CD8-positive, alpha-beta memory T cell (primary cell): Measurements from ENCODE around the gene MRPS26. TPM values are rescaled to one million over a fixed set of nuclear protein-coding genes. Genes with fewer than 3 reads are reported as not detected.

Experiments used
- CTCF ChIA-PET: fragments of 350-600 bp; sonication (Branson Sonifier 250); formaldehyde crosslinking; loops from one replicate; lab custom pipeline; 2021; ENCODE audit warnings: antibody characterized with exemption; lab: Charles Lee
- POLR2A ChIA-PET: fragments of 350-600 bp; sonication (Branson Sonifier 250); formaldehyde crosslinking; loops from one replicate; lab custom pipeline; 2021; ENCODE audit warnings: antibody characterized with exemption; lab: Charles Lee
- DNase-seq, 5 donors: peaks; one replicate each; pipeline versions ENCODE4 v3.0.0 to v3.0.0-alpha.2; 2020 to 2022; ENCODE audit warnings: mixed read lengths in 1 of 5
- H3K27ac ChIP-seq: one replicate; pipeline ENCODE4 v1.7.0; 2013; ENCODE audit warnings: low read depth, mild to moderate bottlenecking, low read length, moderate library complexity
- H3K27me3 ChIP-seq: 2 replicates; pipeline ENCODE4 v1.7.0; 2013; ENCODE audit warnings: low read length, mild to moderate bottlenecking; ENCODE audit not compliant: insufficient read depth, poor library complexity, severe bottlenecking
- H3K36me3 ChIP-seq: 2 replicates; pipeline ENCODE4 v1.7.0; 2013; ENCODE audit warnings: mild to moderate bottlenecking, low read length, moderate library complexity; ENCODE audit not compliant: insufficient read depth
- H3K4me1 ChIP-seq: 2 replicates; pipeline ENCODE4 v1.7.0; 2013; ENCODE audit warnings: mild to moderate bottlenecking, low read length, moderate library complexity; ENCODE audit not compliant: insufficient read depth
- H3K4me3 ChIP-seq: 2 replicates; pipeline ENCODE4 v1.7.0; 2013; ENCODE audit warnings: mild to moderate bottlenecking, low read length
- H3K9me3 ChIP-seq: 2 replicates; pipeline ENCODE4 v1.7.0; 2013; ENCODE audit warnings: mild to moderate bottlenecking, low read length
- H3K27ac Mint-ChIP-seq, 8 donors: one replicate each; pipeline ENCODE4 v1.8.0; 2020 to 2021; ENCODE audit warnings: mixed read lengths in 8 of 8, mild to moderate bottlenecking in 6 of 8, inconsistent platforms in 3 of 8, moderate library complexity in 3 of 8
- H3K27me3 Mint-ChIP-seq, 2 donors: one replicate each; pipeline ENCODE4 v1.8.0; 2020 to 2021; ENCODE audit warnings: mixed read lengths in 2 of 2, mild to moderate bottlenecking in 1 of 2, moderate library complexity in 1 of 2
- H3K36me3 Mint-ChIP-seq, 3 donors: one replicate each; pipeline ENCODE4 v1.8.0; 2020 to 2021; ENCODE audit warnings: mixed read lengths in 3 of 3, inconsistent platforms in 1 of 3, mild to moderate bottlenecking in 1 of 3
- H3K4me1 Mint-ChIP-seq, 3 donors: one replicate each; pipeline ENCODE4 v1.8.0; 2020 to 2021; ENCODE audit warnings: mixed read lengths in 3 of 3, inconsistent platforms in 1 of 3, mild to moderate bottlenecking in 1 of 3
- H3K4me3 Mint-ChIP-seq, 7 donors: one replicate each; pipeline ENCODE4 v1.8.0; 2020 to 2021; ENCODE audit warnings: mixed read lengths in 7 of 7, mild to moderate bottlenecking in 6 of 7, moderate library complexity in 4 of 7, inconsistent platforms in 2 of 7
- H3K9me3 Mint-ChIP-seq, 5 donors: one replicate each; pipeline ENCODE4 v1.8.0; 2020 to 2022; ENCODE audit warnings: mixed read lengths in 5 of 5, mild to moderate bottlenecking in 3 of 5, moderate library complexity in 2 of 5, inconsistent platforms in 1 of 5
- polyA plus RNA-seq: library from polyadenylated mRNA; unstranded; fragments of 300-500 nt; fragmentation: Illumina TruSeq; gene quantifications from one replicate; pipeline ENCODE4 v1.2.3, GENCODE V29; 2021
- total RNA-seq, 2 experiments: library from RNA; stranded (reverse); gene quantifications; one replicate each; pipeline ENCODE4 v1.2.3, GENCODE V29; 2021

MRPS26 gene
- total and polyA plus RNA-seq, 3 experiments from 2014 or later: 61.9 to 90.8 (median 89.8) TPM

- Histone ChIP-seq H3K27me3 (no peaks in the 10 kb centered on the region), H3K36me3 (peaks cover 12% of the 10 kb centered on the region), H3K4me3 (no peak overlapping the region), H3K9me3 (no peaks in the 10 kb centered on the region), H3K4me1 (peaks cover 15% of the 10 kb centered on the region), H3K27ac (no peak overlapping the region)
- Mint-ChIP-seq H3K27me3 (peaks cover 0 to 3% of the 10 kb centered on the region in 2 donors), H3K4me1 (peaks cover 16 to 28% (median 24%) of the 10 kb centered on the region in 3 donors), H3K4me3 (peak overlapping the region in 6 of 7 donors; percentile 88 to 92 (median 92)), H3K27ac (peak overlapping the region in 4 of 8 donors; percentile 27 to 66 (median 49)), H3K36me3 (peaks cover 0 to 39% (median 7%) of the 10 kb centered on the region in 3 donors), H3K9me3 (no peaks in the 10 kb centered on the region)
- POLR2A ChIA-PET: no interaction called here
- CTCF ChIA-PET: interaction anchor here (1.3 kb wide), 1 partner anchor 10 kb away, joined by 9 read pairs; no protein-coding TSS in a partner anchor
- no peak for DNase-seq
Observed at GRCh38 chr20:3044336-3044965, 1.4 kb upstream of the MRPS26 start.

- ChIA-PET POLR2A (no interaction called here), CTCF (interaction anchor here (1.2 to 1.3 kb wide), 2 partner anchors 9 to 48 kb away, joined by 4 to 9 read pairs; no protein-coding TSS in a partner anchor)
- H3K4me3 ChIP-seq: peak overlapping the region; percentile 80
- peaks cover 0 to 40% (median 3%) of the 10 kb centered on the region in 3 donors for H3K36me3 Mint-ChIP-seq
- H3K27ac Mint-ChIP-seq: peak overlapping the region; percentile 46 to 95 (median 88)
- no peaks in the 10 kb centered on the region for H3K9me3 Mint-ChIP-seq
- no peaks in the 10 kb centered on the region for H3K9me3 ChIP-seq
- peak overlapping the region; percentile 88 to 92 (median 92) for H3K4me3 Mint-ChIP-seq
- H3K27me3 ChIP-seq: no peaks in the 10 kb centered on the region
- DNase-seq: peak in 4 of 5 donors; percentile 27 to 63 (median 38)
- H3K4me1 Mint-ChIP-seq: peaks cover 14 to 27% (median 23%) of the 10 kb centered on the region in 3 donors
- peaks cover 15% of the 10 kb centered on the region for H3K4me1 ChIP-seq
- H3K27ac ChIP-seq: peak overlapping the region; percentile 59
- H3K36me3 ChIP-seq: peaks cover 14% of the 10 kb centered on the region
- peaks cover 0 to 2% of the 10 kb centered on the region in 2 donors for H3K27me3 Mint-ChIP-seq
Observed at GRCh38 chr20:3045042-3045815, 623 bp upstream of the MRPS26 start.

- Mint-ChIP-seq H3K4me1 (peaks cover 12 to 31% (median 15%) of the 10 kb centered on the region in 3 donors), H3K4me3 (peak overlapping the region; percentile 81 to 93 (median 88)), H3K9me3 (no peaks in the 10 kb centered on the region), H3K36me3 (peaks cover 0 to 36% (median 0%) of the 10 kb centered on the region in 3 donors), H3K27me3 (peaks cover 0 to 2% of the 10 kb centered on the region in 2 donors), H3K27ac (peak overlapping the region in 6 of 8 donors; percentile 21 to 74 (median 67))
- H3K36me3 ChIP-seq: peaks cover 14% of the 10 kb centered on the region
- peak overlapping the region; percentile 80 for H3K4me3 ChIP-seq
- H3K4me1 ChIP-seq: peaks cover 15% of the 10 kb centered on the region
- CTCF ChIA-PET: no interaction called here
- H3K27me3 ChIP-seq: no peaks in the 10 kb centered on the region
- no peak for DNase-seq
- POLR2A ChIA-PET: interaction anchor here (0.7 kb wide), 1 partner anchor 999 kb away, joined by 3 read pairs; no protein-coding TSS in a partner anchor
- H3K27ac ChIP-seq: peak overlapping the region; percentile 48
- no peaks in the 10 kb centered on the region for H3K9me3 ChIP-seq
Observed at GRCh38 chr20:3046677-3047462, 1.0 kb downstream of the MRPS26 start.

- Mint-ChIP-seq H3K36me3 (peaks cover 0 to 36% (median 0%) of the 10 kb centered on the region in 3 donors), H3K27ac (peak overlapping the region in 2 of 8 donors; percentile 12 to 24), H3K4me3 (peak overlapping the region; percentile 23 to 93 (median 82)), H3K27me3 (peaks cover 0 to 2% of the 10 kb centered on the region in 2 donors), H3K9me3 (no peaks in the 10 kb centered on the region), H3K4me1 (peaks cover 12 to 31% (median 13%) of the 10 kb centered on the region in 3 donors)
- no peaks in the 10 kb centered on the region for H3K27me3 ChIP-seq
- peaks cover 15% of the 10 kb centered on the region for H3K4me1 ChIP-seq
- ChIA-PET POLR2A (no interaction called here), CTCF (no interaction called here)
- H3K36me3 ChIP-seq: peaks cover 14% of the 10 kb centered on the region
- no peak overlapping the region for H3K4me3 ChIP-seq
- H3K27ac ChIP-seq: no peak overlapping the region
- no peaks in the 10 kb centered on the region for H3K9me3 ChIP-seq
- no peak for DNase-seq
Observed at GRCh38 chr20:3047486-3048419, 1.9 kb downstream of the MRPS26 start.

GRCh38 chr20:3051385-3052019, 5.7 kb downstream of the MRPS26 start:
- H3K4me1 Mint-ChIP-seq: peaks cover 7 to 21% (median 8%) of the 10 kb centered on the region in 3 donors
- peaks cover 11% of the 10 kb centered on the region for H3K4me1 ChIP-seq
- H3K4me3 ChIP-seq: no peak overlapping the region
- no peak for DNase-seq
- no peaks in the 10 kb centered on the region for H3K9me3 Mint-ChIP-seq
- H3K27ac Mint-ChIP-seq: no peak overlapping the region
- H3K4me3 Mint-ChIP-seq: no peak overlapping the region
- peaks cover 0 to 34% (median 0%) of the 10 kb centered on the region in 3 donors for H3K36me3 Mint-ChIP-seq
- CTCF ChIA-PET: interaction anchor here (1.6 kb wide), 1 partner anchor 23 kb away, joined by 4 read pairs; no protein-coding TSS in a partner anchor
- H3K27me3 Mint-ChIP-seq: no peaks in the 10 kb centered on the region
- POLR2A ChIA-PET: interaction anchor here (0.7 kb wide), 1 partner anchor 17 kb away, joined by 4 read pairs; no protein-coding TSS in a partner anchor
- H3K27me3 ChIP-seq: no peaks in the 10 kb centered on the region
- no peaks in the 10 kb centered on the region for H3K9me3 ChIP-seq
- peaks cover 14% of the 10 kb centered on the region for H3K36me3 ChIP-seq
- H3K27ac ChIP-seq: no peak overlapping the region

- CTCF ChIA-PET: no interaction called here
- Mint-ChIP-seq H3K4me3 (no peak overlapping the region), H3K4me1 (peaks cover 0 to 5% (median 0%) of the 10 kb centered on the region in 3 donors), H3K27ac (no peak overlapping the region), H3K36me3 (peaks cover 0 to 2% (median 0%) of the 10 kb centered on the region in 3 donors), H3K27me3 (peaks cover 0 to 3% of the 10 kb centered on the region in 2 donors), H3K9me3 (no peaks in the 10 kb centered on the region)
- Histone ChIP-seq H3K9me3 (no peaks in the 10 kb centered on the region), H3K4me1 (no peaks in the 10 kb centered on the region), H3K36me3 (no peaks in the 10 kb centered on the region), H3K27ac (no peak overlapping the region), H3K4me3 (no peak overlapping the region), H3K27me3 (no peaks in the 10 kb centered on the region)
- DNase-seq: no peak
- POLR2A ChIA-PET: no interaction called here
Observed at GRCh38 chr20:3059489-3059888, 13.6 kb downstream of the MRPS26 start.
